HG03280 (cell line): Measurements from ENCODE around the gene FAM120B.

Experiments used
- ATAC-seq: cut with Tn5 transposase; IDR thresholded peaks from one replicate; pipeline ENCODE4 v1.9.1; 2021; ENCODE audit warnings: mild to moderate bottlenecking, moderate library complexity; ENCODE audit not compliant: unreplicated experiment

FAM120B gene

DNA sequence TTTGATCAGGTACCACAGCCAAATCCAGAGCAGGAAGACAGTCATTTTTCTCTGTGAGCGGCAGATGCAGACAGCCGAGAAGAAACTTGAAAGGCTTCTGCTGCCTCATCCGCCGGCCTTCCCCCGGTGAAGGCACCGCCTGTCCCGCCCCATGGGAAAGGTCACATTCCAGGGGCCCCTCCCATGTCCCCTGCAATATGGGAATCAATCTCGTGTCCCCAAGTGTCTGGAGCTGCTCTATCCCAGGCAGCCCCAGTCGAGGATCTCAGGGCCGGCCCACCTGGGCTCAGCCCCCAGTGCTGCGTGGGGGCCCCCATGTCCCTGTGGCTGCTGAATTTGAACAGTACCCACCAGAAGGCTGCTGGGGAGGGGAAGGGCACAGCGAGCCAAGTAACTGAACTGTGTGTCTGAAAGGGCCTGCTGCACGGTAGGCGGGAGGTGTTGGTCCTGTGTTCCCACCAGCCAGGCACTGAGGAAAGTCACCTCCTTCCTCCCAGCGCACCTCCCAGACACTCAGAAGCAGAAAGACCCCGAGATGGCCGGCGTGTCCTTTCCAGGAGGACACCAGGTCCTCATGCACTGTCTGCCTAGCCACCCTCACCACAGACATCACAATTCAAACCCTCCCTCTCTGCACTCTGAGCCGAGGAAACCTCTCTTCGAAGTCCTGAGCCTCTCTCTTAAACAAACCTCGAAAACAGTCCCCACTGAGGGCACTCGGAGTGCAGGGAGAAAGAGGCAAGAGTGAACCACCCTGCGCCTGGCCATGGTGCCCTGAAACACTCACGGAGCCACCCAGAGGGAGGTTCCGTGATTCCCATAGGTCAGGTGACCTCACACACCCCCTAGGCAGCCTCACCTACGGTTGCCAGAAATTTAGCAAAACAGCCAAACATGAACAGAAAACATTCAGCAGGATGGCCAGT, 147.3 kb downstream of the FAM120B start:
- no peak for ATAC-seq

DNA sequence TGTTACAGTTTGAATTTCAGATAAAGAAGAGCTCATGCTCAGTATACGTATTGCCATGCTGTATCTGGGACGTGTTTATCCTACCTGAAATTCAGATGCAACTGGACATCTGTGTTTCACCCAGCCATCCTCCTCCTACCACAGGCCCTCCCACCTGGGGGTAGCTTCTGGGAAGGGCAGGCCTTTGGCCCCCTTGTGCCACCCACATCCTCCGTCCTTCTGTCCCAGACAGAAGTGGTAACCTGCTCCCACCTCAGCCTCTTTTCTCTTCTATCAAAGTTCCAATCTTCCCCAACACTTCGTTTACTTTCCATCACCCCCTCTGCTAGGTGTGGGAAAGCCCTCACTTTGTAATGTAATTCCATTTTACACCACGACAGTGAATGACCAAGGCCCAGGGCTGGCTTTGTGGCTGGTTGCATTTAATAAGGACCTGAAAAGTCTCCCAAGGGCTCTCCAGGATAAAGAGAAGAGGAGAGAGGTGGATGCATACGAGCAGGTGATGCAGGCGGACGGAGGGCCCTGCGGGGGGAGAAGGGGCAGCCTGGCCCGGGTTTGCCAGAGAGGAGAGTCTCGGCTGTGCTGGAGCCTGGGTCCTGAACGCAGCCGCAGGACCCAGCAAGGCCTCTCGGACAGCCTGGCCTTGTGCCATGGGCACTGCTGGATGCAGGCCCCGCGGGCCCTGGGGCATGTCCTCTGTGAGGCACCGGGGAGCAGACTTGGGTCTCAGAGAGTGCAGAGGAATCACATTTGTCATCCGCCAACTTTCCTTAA, 148.1 kb downstream of the FAM120B start:
- ATAC-seq = no peak

DNA sequence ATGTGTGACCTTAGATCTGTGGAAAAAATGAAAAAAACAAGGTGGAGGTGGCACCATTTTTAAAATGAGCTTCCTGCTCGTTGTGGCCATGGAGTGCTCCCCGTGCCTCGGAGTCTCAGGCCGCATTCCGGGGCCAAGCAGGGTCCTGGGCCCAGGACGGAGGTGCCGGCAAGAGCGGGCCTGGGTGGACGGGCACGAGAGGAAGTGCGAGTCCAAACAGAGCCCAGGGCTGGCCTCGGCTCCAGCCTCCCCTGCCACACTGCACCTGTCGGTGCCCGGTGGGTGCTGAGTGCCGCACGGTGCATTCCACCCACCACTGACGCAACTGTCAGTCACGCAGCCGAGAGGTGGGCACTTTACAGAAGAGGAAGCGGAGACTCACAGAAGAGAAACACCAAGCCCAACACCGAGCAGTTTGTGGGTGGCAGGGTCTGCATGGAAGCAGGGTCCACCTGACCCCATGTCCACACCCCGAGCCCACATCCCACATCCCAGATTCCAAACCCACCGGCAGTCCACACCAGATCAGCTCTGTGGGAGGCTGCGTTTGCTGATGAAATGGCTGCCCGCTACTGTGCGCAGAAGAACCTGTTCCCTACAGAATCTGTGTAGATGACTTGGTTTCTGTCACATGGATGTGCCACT, 148.9 kb downstream of the FAM120B start:
- no peak for ATAC-seq

DNA sequence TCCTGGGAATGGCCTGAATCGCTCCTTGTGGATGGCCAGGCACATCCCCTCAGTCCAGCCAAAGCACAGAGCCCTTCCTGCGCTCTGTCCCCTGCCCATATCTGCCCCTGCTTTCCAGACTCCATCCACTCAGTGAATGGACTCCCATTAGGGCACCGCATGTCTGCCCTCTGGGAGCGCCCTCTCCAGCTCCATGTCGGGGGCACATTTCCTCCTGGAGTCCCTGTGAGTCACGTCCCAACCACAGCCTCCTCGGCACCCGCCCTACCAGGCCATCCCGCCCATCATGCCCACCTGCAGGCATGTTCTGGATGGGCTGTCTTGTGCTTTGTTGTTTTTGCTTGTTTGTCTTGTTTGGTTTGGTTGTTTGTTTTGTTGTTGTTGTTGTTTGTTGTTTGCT, 149.8 kb downstream of the FAM120B start:
- no peak for ATAC-seq
